AG04450 (cell line): Measurements from ENCODE around the gene TIMP2. TPM values are rescaled to one million over a fixed set of nuclear protein-coding genes. Genes with fewer than 3 reads are reported as not detected.

ENCODE experiments used
- CTCF ChIA-PET: fragments of 300-600, 350-600 bp; formaldehyde crosslinking; extraction: SDS; loops from one replicate; lab custom pipeline; 2022; ENCODE audit warnings: antibody characterized with exemption, inconsistent platforms; lab: Charles Lee
- POLR2A ChIA-PET: fragments of 350-600 bp; formaldehyde crosslinking; extraction: SDS; loops from one replicate; lab custom pipeline; 2021; ENCODE audit warnings: antibody characterized with exemption, inconsistent platforms; lab: Yijun Ruan, JAX
- DNase-seq: peaks from one replicate; pipeline ENCODE4 v3.0.0-alpha.2; 2011; ENCODE audit warnings: low read depth, low spot score
- H3K27ac ChIP-seq: one replicate; pipeline ENCODE4 v1.5.1; 2012; ENCODE audit warnings: low read depth, low read length, control low read depth
- H3K27me3 ChIP-seq: one replicate; pipeline ENCODE4 v1.6.0; 2012; ENCODE audit warnings: low read length; ENCODE audit not compliant: control insufficient read depth, insufficient read depth
- H3K4me3 ChIP-seq: 2 replicates; pipeline ENCODE4 v1.5.1; 2011; ENCODE audit warnings: mild to moderate bottlenecking, low read depth, low read length, control low read depth
- H3K9me3 ChIP-seq: 2 replicates; pipeline ENCODE4 v1.5.1; 2012; ENCODE audit warnings: low read length; ENCODE audit not compliant: control insufficient read depth, insufficient read depth
- polyA plus RNA-seq: library from polyadenylated mRNA; depleted of rRNA; stranded (reverse); fragments of >200 nt; gene quantifications from 2 replicates; pipeline ENCODE4 v1.2.3, GENCODE V29; 2011
- TF ChIP-seq, protein P1 (sequence below): IDR thresholded peaks from 2 replicates; pipeline ENCODE4 v1.5.1; 2011; ENCODE audit warnings: low read depth, low read length, control low read depth, inconsistent platforms

TIMP2 gene
- polyA plus RNA-seq, 1 experiment = 356 TPM

DNA sequence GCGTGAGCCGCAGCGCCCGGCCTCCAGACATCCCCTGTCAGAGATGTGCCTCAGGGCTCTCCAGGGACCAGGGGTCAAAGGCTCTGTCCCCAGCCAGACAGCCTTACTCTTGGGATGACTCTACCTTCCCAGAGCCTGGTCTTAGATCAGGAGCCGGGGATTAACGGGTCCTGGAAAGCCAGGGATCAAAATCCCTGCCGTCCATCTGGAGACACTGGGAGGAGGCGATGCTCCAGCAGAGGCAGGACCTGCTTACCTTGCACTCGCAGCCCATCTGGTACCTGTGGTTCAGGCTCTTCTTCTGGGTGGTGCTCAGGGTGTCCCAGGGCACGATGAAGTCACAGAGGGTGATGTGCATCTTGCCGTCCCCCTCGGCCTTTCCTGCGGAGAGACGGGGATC is 67.9 kb downstream of the TIMP2 start:
- Histone ChIP-seq H3K9me3 (no peaks in the 10 kb centered on the region), H3K4me3 (no peak overlapping the region), H3K27ac (no peak overlapping the region), H3K27me3 (no peaks in the 10 kb centered on the region)
- TF ChIP-seq, protein P1, sequence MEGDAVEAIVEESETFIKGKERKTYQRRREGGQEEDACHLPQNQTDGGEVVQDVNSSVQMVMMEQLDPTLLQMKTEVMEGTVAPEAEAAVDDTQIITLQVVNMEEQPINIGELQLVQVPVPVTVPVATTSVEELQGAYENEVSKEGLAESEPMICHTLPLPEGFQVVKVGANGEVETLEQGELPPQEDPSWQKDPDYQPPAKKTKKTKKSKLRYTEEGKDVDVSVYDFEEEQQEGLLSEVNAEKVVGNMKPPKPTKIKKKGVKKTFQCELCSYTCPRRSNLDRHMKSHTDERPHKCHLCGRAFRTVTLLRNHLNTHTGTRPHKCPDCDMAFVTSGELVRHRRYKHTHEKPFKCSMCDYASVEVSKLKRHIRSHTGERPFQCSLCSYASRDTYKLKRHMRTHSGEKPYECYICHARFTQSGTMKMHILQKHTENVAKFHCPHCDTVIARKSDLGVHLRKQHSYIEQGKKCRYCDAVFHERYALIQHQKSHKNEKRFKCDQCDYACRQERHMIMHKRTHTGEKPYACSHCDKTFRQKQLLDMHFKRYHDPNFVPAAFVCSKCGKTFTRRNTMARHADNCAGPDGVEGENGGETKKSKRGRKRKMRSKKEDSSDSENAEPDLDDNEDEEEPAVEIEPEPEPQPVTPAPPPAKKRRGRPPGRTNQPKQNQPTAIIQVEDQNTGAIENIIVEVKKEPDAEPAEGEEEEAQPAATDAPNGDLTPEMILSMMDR = no peak
- POLR2A ChIA-PET = no interaction called here
- no peak for DNase-seq
- CTCF ChIA-PET = interaction anchor here (0.7 kb wide), 1 partner anchor 9 kb away, joined by 5 read pairs; no protein-coding TSS in a partner anchor

DNA sequence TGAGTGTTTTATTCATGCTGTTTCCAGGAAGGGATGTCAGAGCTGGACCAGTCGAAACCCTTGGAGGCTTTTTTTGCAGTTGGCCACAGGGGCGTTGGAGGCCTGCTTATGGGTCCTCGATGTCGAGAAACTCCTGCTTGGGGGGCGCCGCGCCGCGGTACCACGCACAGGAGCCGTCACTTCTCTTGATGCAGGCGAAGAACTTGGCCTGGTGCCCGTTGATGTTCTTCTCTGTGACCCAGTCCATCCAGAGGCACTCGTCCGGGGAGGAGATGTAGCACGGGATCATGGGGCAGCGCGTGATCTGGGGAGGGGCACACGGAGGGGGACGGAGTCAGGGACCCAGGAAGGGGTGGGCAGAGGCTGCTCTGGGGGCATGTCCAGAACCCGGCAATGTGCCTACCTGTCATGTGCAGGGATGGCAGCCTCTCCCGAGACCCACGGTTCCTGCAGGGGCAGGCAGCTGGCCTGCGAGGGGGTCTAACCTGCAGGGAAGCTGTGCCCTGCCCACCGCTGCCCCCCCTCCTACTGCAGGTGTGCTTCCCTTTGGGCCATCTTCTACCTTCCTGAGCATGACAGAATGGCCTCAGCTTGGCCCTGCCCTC is 69.5 kb downstream of the TIMP2 start:
- Histone ChIP-seq H3K9me3 (no peaks in the 10 kb centered on the region), H3K4me3 (no peak overlapping the region), H3K27ac (no peak overlapping the region), H3K27me3 (no peaks in the 10 kb centered on the region)
- TF ChIP-seq, protein P1 = no peak
- ChIA-PET POLR2A (interaction anchor here (0.6 kb wide), 1 partner anchor 71 kb away, joined by 8 read pairs; no protein-coding TSS in a partner anchor), CTCF (no interaction called here)
- DNase-seq = no peak

- no peak for DNase-seq
Measured at GRCh38 chr17:78854508-78854907, 70.7 kb downstream of the TIMP2 start.

DNA sequence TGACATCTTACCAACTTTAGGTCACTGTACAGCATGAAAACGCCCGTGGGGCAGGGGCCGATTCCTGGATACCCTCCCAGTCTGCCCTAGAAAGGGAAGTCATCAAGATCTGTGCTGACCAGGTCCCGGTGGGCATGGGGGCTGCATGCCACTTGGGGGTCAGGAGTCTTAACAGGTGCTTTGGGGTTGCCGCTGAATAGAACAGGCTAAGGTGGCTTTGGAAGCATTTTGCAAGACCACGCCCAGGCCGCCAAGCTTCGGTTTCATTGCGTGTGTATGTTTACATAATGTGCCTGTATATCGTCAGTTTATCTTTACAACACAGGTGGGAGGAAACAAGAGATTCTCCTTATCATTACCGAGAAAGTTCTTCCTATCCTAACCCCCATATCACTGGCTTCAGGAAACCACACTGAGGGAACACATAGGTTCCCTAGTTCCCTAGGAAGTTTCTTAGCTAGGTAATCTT is 71.2 kb downstream of the TIMP2 start:
- POLR2A ChIA-PET = no interaction called here

More at GRCh38 chr17:78854508-78854907, 70.7 kb downstream of the TIMP2 start:
- TF ChIP-seq, protein P1 = no peak
- no peak overlapping the region for H3K4me3 ChIP-seq
- CTCF ChIA-PET = interaction anchor here (1.5 kb wide), 1 partner anchor 11 kb away, joined by 5 read pairs; no protein-coding TSS in a partner anchor
- H3K27ac ChIP-seq = no peak overlapping the region
- POLR2A ChIA-PET = interaction anchor here (0.6 kb wide), 1 partner anchor 33 kb away, joined by 3 read pairs; no protein-coding TSS in a partner anchor
- H3K9me3 ChIP-seq = no peaks in the 10 kb centered on the region
- no peaks in the 10 kb centered on the region for H3K27me3 ChIP-seq

More for the DNA sequence above, 71.2 kb downstream of the TIMP2 start:
- no peak for DNase-seq
- Histone ChIP-seq H3K4me3 (no peak overlapping the region), H3K27ac (no peak overlapping the region), H3K9me3 (no peaks in the 10 kb centered on the region), H3K27me3 (no peaks in the 10 kb centered on the region)
- CTCF ChIA-PET = interaction anchor here (1.4 to 2.4 kb wide), 3 partner anchors 12 to 139 kb away, joined by 5 to 13 read pairs (median 5); no protein-coding TSS in a partner anchor
- TF ChIP-seq, protein P1 = no peak
